Kidney (tissue), 14 donors: ENCODE results near the gene FAM72A. TPM values are rescaled to one million over a fixed set of nuclear protein-coding genes. Genes with fewer than 3 reads are reported as not detected.

ENCODE experiments used
- DNase-seq, 5 donors: peaks; one replicate each; pipeline ENCODE4 v3.0.0-alpha.2; 2013 to 2020
- FAIRE-seq: peaks from 2 replicates; lab custom pipeline; 2012; peaks lifted over from hg19 to GRCh38; lab: Jason Lieb, UNC
- H3K27ac ChIP-seq, 2 donors: one replicate each; pipeline ENCODE4 v1.7.0; 2013; ENCODE audit warnings: low read depth in 2 of 2, low read length in 2 of 2, inconsistent platforms in 1 of 2
- H3K27me3 ChIP-seq: one replicate; pipeline ENCODE4 v1.7.1; 2013; ENCODE audit warnings: low read length, inconsistent platforms; ENCODE audit not compliant: control insufficient read depth, insufficient read depth
- H3K36me3 ChIP-seq, 3 donors: one replicate each; pipeline versions ENCODE4 v1.7.0 to v1.7.1; 2013; ENCODE audit warnings: low read length in 3 of 3, control low read depth in 1 of 3, inconsistent platforms in 1 of 3; ENCODE audit not compliant: insufficient read depth in 3 of 3, control insufficient read depth in 2 of 3
- H3K4me1 ChIP-seq, 3 donors: one replicate each; pipeline versions ENCODE4 v1.7.0 to v1.7.1; 2013; ENCODE audit warnings: low read length in 3 of 3, inconsistent platforms in 1 of 3, low read depth in 1 of 3; ENCODE audit not compliant: control insufficient read depth in 2 of 3, insufficient read depth in 2 of 3
- H3K4me3 ChIP-seq, 3 donors: one replicate each; pipeline versions ENCODE4 v1.7.0 to v1.8.1; 2013; ENCODE audit warnings: low read length in 3 of 3, control low read depth in 1 of 3, inconsistent platforms in 1 of 3
- H3K9ac ChIP-seq, 3 donors: one replicate each; pipeline versions ENCODE4 v1.7.0 to v1.7.1; 2013; ENCODE audit warnings: low read length in 3 of 3, control low read depth in 1 of 3, inconsistent platforms in 1 of 3
- H3K9me3 ChIP-seq, 3 donors: one replicate each; pipeline versions ENCODE4 v1.7.0 to v1.7.1; 2013; ENCODE audit warnings: low read length in 3 of 3, control low read depth in 1 of 3, inconsistent platforms in 1 of 3; ENCODE audit not compliant: control insufficient read depth in 2 of 3, insufficient read depth in 1 of 3
- CTCF ChIP-seq: IDR thresholded peaks from 3 replicates; pipeline ENCODE4 v1.5.1; 2012; ENCODE audit warnings: mild to moderate bottlenecking, moderate library complexity, borderline replicate concordance; ENCODE audit not compliant: insufficient read depth; ENCODE audit errors: extremely low read depth
- intact Hi-C: fragments of 100-400 bp; cut with DNase I; formaldehyde crosslinking; loops from one replicate; pipeline ENCODE4 v1.11.1; 2022
- polyA plus RNA-seq: library from polyadenylated mRNA; stranded (reverse); fragments of 350-450 nt; fragmentation: Illumina TruSeq; extraction: RNeasy Lipid Tissue Mini Kit (QIAGEN cat#74804); gene quantifications from one replicate; pipeline ENCODE4 v1.2.3, GENCODE V29; 2014; ENCODE audit warnings: low read depth, low replicate concordance; ENCODE audit not compliant: insufficient read depth
- total RNA-seq: library from RNA; stranded (reverse); fragmentation: NEBNext Ultra II Directional; extraction: Animal tissue kit (Norgen Biotek cat#: 25700); gene quantifications from one replicate; pipeline ENCODE4 v1.2.1, GENCODE V29; 2021
- donor health status: control.
- donor health status: control.
- donor health status: control.
- donor health status: control.
- donor health status: control.
- donor health status: DM: yes; HTN: yes; CAD: no.
- donor health status: Normal renal cell carcinoma (clear cell type).

The FAM72A gene
- total and polyA plus RNA-seq, 2 donors from 2014 or later, result 1.8 to 3.4 TPM

DNA sequence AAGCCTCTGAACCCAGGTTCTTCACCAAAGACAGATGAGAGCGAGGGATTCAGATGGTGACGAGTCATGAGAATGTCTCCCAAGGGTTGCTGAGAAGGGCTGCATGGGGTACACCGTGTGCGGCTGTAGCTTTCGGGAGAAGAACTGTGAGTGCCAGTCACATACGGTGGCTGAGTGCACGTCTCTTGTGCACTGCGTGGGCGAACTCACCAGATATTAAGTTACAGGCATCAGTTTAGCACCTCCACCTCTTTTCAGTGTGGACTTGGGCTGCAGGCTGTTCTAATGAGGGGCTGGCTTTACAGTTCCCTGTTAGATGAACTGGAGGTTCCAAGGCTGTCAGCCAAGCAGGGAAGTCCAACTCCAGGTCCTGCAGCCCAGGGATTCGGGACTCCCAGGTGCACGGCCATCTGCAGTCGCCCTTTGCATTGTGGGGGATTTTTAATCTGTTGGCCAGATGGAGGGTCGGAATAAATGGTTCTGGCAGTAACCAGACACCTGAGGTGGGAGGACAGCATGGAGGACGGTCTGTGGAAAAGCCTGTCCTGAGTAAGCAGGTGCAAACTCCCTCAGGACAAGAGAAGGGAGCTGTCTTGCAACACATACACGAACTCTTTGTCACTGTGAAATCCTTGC lies 59.0 kb downstream of the FAM72A start:
- no peaks in the 10 kb centered on the region for H3K4me1 ChIP-seq
- no peaks in the 10 kb centered on the region for H3K9me3 ChIP-seq
- no peak overlapping the region for H3K27ac ChIP-seq
- FAIRE-seq, result no peak
- no peak for TF ChIP-seq CTCF
- DNase-seq, result peak in 4 of 5 donors; percentile 63 to 75 (median 66)
- H3K9ac ChIP-seq, result no peak overlapping the region
- no peaks in the 10 kb centered on the region for H3K27me3 ChIP-seq
- H3K4me3 ChIP-seq, result no peak overlapping the region
- H3K36me3 ChIP-seq, result no peaks in the 10 kb centered on the region
- intact Hi-C loops, result no loop called here

DNA sequence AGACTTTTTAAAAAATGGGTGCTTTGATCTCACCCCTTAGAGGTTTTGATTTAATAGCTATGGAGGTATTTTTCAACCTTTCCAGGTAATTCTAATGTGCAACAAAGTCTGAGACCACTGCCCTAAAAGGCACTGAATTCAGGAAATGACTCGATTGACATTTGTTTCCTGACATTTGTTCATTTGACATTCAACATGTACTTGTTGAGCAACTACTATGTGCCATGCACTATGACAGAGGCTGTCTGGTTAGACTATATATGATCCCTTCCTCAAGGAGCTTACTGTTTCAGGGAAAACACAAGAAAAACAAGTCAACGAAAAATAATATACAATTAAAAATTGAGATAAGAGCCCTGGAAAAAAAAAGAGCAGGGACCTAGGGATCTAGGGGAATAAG lies 59.9 kb downstream of the FAM72A start:
- no peak overlapping the region for H3K4me3 ChIP-seq
- FAIRE-seq, result no peak
- intact Hi-C loops, result no loop called here
- DNase-seq, result no peak
- no peak overlapping the region for H3K9ac ChIP-seq
- H3K4me1 ChIP-seq, result no peaks in the 10 kb centered on the region
- no peak for TF ChIP-seq CTCF
- H3K9me3 ChIP-seq, result no peaks in the 10 kb centered on the region
- H3K36me3 ChIP-seq, result no peaks in the 10 kb centered on the region
- H3K27me3 ChIP-seq, result no peaks in the 10 kb centered on the region
- H3K27ac ChIP-seq, result no peak overlapping the region

GRCh38 chr1:206142011-206142410 lies 60.6 kb downstream of the FAM72A start:
- DNase-seq (peak in 3 of 5 donors; percentile 43 to 66 (median 45)), FAIRE-seq (no peak)
- H3K4me1 ChIP-seq, result no peaks in the 10 kb centered on the region
- intact Hi-C loops, result no loop called here
- H3K27me3 ChIP-seq, result no peaks in the 10 kb centered on the region
- no peak overlapping the region for H3K9ac ChIP-seq
- no peaks in the 10 kb centered on the region for H3K9me3 ChIP-seq
- no peak overlapping the region for H3K27ac ChIP-seq
- H3K4me3 ChIP-seq, result no peak overlapping the region
- TF ChIP-seq CTCF, result no peak
- no peaks in the 10 kb centered on the region for H3K36me3 ChIP-seq

DNA sequence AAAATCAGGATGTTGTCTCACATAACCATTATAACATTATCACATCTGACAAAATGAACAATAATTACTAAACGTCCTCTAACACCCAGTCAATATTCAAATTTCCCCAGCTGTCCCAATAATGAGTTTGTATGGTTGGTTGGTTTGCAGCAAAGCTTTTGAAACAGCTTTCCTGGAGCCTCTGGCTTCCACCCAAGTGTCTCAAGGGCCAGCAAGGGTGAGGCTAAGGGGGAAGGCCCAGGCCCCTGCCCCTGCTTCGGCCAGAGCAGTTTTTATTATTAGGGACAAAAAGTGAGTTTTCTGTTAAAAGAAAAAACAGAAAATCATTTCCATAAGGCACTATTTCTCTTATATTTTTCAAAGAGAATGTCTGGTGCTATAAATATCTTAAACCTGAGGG lies 66.4 kb downstream of the FAM72A start:
- H3K27me3 ChIP-seq, result no peaks in the 10 kb centered on the region
- H3K27ac ChIP-seq, result no peak overlapping the region
- no peaks in the 10 kb centered on the region for H3K36me3 ChIP-seq
- no peak overlapping the region for H3K9ac ChIP-seq
- no peak for DNase-seq
- no peak overlapping the region for H3K4me3 ChIP-seq
- H3K4me1 ChIP-seq, result no peaks in the 10 kb centered on the region
- no peak for FAIRE-seq
- intact Hi-C loops, result no loop called here
- H3K9me3 ChIP-seq, result no peaks in the 10 kb centered on the region
- TF ChIP-seq CTCF, result no peak
